ENCODE data around the gene GAL.

The GAL gene

GRCh38 chr11:68691402-68691784 lies 7.0 kb downstream of the GAL start:
- H3K4me3 ChIP-seq (ENCODE audit: extremely low read depth, insufficient read depth, low read length, poor library complexity, severe bottlenecking): no peak overlapping the region
- H3K9me3 ChIP-seq (ENCODE audit: control insufficient read depth, low read length): no peaks in the 10 kb centered on the region
- peaks cover 3% of the 10 kb centered on the region for H3K36me3 ChIP-seq (ENCODE audit: control insufficient read depth, insufficient read depth, low read length)
- H3K27ac ChIP-seq (ENCODE audit: low read depth, low read length, severe bottlenecking): no peak overlapping the region
- H3K4me1 ChIP-seq (ENCODE audit: control insufficient read depth, insufficient read depth, low read length, poor library complexity, severe bottlenecking): peaks cover 2% of the 10 kb centered on the region
- WGBS, 2 experiments (ENCODE audit: insufficient coverage in 2 of 2): 80 to 86% methylated on average over 5 to 8 of the region's 9 CpGs

DNA sequence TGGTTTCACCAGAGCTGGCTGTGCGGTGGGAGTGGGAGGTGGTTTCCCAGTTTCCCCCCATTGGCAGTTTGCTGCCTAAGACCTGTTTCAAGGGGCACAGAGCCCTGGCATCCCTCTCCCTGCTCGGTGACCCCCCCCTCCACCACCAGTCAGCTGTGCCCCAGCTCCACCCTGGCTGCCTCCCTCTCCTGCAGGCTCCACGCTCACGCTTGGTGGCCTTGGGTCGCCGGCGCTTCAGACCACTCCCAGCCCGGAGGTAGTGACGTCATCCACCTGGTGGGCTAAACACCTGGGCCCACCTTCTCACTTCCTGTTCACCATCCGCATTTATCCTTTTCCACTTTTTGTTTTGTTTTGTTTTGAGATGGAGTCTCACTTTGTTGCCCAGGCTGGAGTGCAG lies 7.8 kb downstream of the GAL start:
- peaks cover 3% of the 10 kb centered on the region for H3K36me3 ChIP-seq (ENCODE audit: control insufficient read depth, insufficient read depth, low read length)
- 74 to 94% methylated on average over 4 to 8 of the region's 10 CpGs for WGBS, 2 experiments (ENCODE audit: insufficient coverage in 2 of 2)
- H3K9me3 ChIP-seq (ENCODE audit: control insufficient read depth, low read length): no peaks in the 10 kb centered on the region
- H3K4me1 ChIP-seq (ENCODE audit: control insufficient read depth, insufficient read depth, low read length, poor library complexity, severe bottlenecking): peaks cover 2% of the 10 kb centered on the region
- no peak overlapping the region for H3K4me3 ChIP-seq (ENCODE audit: extremely low read depth, insufficient read depth, low read length, poor library complexity, severe bottlenecking)
- no peak overlapping the region for H3K27ac ChIP-seq (ENCODE audit: low read depth, low read length, severe bottlenecking)

- WGBS, 2 experiments (ENCODE audit: insufficient coverage in 2 of 2): 94 to 95% methylated on average over 14 to 15 of the region's 15 CpGs
- Histone ChIP-seq H3K4me1 (ENCODE audit: control insufficient read depth, insufficient read depth, low read length, poor library complexity, severe bottlenecking) (peaks cover 2% of the 10 kb centered on the region), H3K27ac (ENCODE audit: low read depth, low read length, severe bottlenecking) (no peak overlapping the region), H3K9me3 (ENCODE audit: control insufficient read depth, low read length) (no peaks in the 10 kb centered on the region), H3K4me3 (ENCODE audit: extremely low read depth, insufficient read depth, low read length, poor library complexity, severe bottlenecking) (no peak overlapping the region), H3K36me3 (ENCODE audit: control insufficient read depth, insufficient read depth, low read length) (peaks cover 2% of the 10 kb centered on the region)
Measured at GRCh38 chr11:68692871-68693483, 8.6 kb downstream of the GAL start.

GRCh38 chr11:68693484-68693882 lies 9.1 kb downstream of the GAL start:
- 86 to 88% methylated on average over 6 to 9 of the region's 10 CpGs for WGBS, 2 experiments (ENCODE audit: insufficient coverage in 2 of 2)

DNA sequence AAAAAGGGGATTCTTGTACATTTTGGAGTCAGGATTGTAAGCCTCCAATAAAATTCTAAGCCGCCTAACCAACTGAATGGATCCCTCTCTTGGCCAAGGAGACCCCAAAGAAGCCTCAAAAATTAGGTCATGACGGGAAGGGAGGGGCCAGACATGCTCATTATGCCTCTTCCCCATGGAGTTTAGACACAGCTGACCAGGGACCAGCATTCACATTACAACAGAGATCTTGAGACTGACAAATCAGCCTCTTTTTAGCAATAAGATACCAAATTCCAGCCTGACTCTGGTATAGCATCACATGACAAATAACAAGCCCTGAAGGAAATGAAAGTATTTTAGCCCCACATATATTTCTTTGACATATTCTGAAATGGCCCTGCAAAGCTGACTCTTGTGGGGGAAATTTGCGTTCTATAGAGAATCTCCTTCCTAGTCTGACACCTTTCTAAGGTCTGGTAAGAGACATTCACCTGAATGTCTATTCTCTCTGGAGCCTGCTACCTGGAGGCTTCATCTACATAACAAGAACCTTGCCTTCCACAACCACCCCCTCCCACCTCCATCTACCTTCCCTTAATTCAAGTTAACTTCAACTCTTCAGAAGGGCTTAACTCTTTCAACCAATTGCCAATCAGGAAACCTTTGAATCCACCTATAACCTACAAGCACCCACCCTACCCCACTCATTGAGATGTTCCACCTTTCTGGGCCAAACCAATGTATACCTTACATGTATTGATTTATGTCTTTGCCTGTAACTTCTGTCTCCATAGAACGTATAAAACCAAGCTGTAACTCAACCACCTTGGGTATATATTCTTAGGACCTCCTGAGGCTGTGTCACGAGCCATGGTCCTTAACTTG lies 10.3 kb downstream of the GAL start:
- Histone ChIP-seq H3K27ac (ENCODE audit: low read depth, low read length, severe bottlenecking) (no peak overlapping the region), H3K4me1 (ENCODE audit: control insufficient read depth, insufficient read depth, low read length, poor library complexity, severe bottlenecking) (peaks cover 2% of the 10 kb centered on the region), H3K36me3 (ENCODE audit: control insufficient read depth, insufficient read depth, low read length) (no peaks in the 10 kb centered on the region), H3K9me3 (ENCODE audit: control insufficient read depth, low read length) (no peaks in the 10 kb centered on the region), H3K4me3 (ENCODE audit: extremely low read depth, insufficient read depth, low read length, poor library complexity, severe bottlenecking) (no peak overlapping the region)
- 71% methylated on average over 2 of the region's 5 CpGs for WGBS, 2 experiments (ENCODE audit: insufficient coverage in 2 of 2)

More at GRCh38 chr11:68693484-68693882, 9.1 kb downstream of the GAL start:
- Histone ChIP-seq H3K27ac (ENCODE audit: low read depth, low read length, severe bottlenecking) (no peak overlapping the region), H3K4me3 (ENCODE audit: extremely low read depth, insufficient read depth, low read length, poor library complexity, severe bottlenecking) (no peak overlapping the region), H3K9me3 (ENCODE audit: control insufficient read depth, low read length) (no peaks in the 10 kb centered on the region), H3K4me1 (ENCODE audit: control insufficient read depth, insufficient read depth, low read length, poor library complexity, severe bottlenecking) (peaks cover 2% of the 10 kb centered on the region), H3K36me3 (ENCODE audit: control insufficient read depth, insufficient read depth, low read length) (no peaks in the 10 kb centered on the region)

DNA sequence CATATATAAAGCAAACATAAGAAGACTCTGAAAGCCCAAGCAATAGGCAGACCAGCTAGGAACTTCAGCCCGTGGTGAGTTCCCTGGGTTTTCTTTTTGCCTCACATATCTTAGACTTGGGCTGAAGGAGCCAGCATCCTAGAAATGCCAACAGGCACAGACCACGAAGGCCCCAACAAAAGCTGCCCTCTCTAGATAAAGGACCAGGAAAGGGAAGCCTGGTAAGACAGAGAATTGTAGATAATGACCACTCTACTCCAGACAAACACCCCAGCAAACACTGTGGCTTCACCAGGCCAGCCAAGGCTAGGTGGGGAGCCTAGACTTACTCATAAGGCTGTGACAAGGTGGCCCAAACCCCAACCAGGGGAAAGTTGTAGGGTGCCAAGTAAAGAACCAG lies 11.2 kb downstream of the GAL start:
- H3K4me1 ChIP-seq (ENCODE audit: control insufficient read depth, insufficient read depth, low read length, poor library complexity, severe bottlenecking): peaks cover under 1% of the 10 kb centered on the region
- H3K4me3 ChIP-seq (ENCODE audit: extremely low read depth, insufficient read depth, low read length, poor library complexity, severe bottlenecking): no peak overlapping the region
- H3K36me3 ChIP-seq (ENCODE audit: control insufficient read depth, insufficient read depth, low read length): no peaks in the 10 kb centered on the region
- H3K9me3 ChIP-seq (ENCODE audit: control insufficient read depth, low read length): no peaks in the 10 kb centered on the region
- H3K27ac ChIP-seq (ENCODE audit: low read depth, low read length, severe bottlenecking): no peak overlapping the region
- 92 to 100% methylated on average over 1 of the region's 2 CpGs for WGBS, 2 experiments (ENCODE audit: insufficient coverage in 2 of 2)

DNA sequence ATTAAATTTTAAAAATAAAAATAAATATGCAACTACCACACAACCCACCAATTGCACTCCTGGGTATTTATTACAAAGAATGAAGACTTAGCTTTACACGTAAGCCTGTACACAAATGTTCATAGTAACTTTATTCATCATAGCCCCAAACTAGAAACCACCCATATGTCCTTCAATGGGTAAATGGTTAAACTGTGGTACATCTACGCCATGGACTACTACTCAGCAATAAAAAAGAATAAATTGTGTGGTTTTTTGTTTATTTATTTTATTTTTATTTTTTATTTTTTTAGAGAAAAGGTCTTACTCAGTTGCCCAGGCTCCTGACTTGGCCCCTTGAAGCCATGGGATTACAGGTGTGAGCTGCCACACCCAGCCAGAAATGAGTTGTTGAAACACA lies 14.6 kb downstream of the GAL start:
- Histone ChIP-seq H3K9me3 (ENCODE audit: control insufficient read depth, low read length) (no peaks in the 10 kb centered on the region), H3K36me3 (ENCODE audit: control insufficient read depth, insufficient read depth, low read length) (no peaks in the 10 kb centered on the region), H3K4me3 (ENCODE audit: extremely low read depth, insufficient read depth, low read length, poor library complexity, severe bottlenecking) (no peak overlapping the region), H3K4me1 (ENCODE audit: control insufficient read depth, insufficient read depth, low read length, poor library complexity, severe bottlenecking) (no peaks in the 10 kb centered on the region), H3K27ac (ENCODE audit: low read depth, low read length, severe bottlenecking) (no peak overlapping the region)
- 100% methylated on average over 1 of the region's 2 CpGs; no CpG with 5 or more reads in 1 of the 2 experiments for WGBS, 2 experiments (ENCODE audit: insufficient coverage in 2 of 2)

DNA sequence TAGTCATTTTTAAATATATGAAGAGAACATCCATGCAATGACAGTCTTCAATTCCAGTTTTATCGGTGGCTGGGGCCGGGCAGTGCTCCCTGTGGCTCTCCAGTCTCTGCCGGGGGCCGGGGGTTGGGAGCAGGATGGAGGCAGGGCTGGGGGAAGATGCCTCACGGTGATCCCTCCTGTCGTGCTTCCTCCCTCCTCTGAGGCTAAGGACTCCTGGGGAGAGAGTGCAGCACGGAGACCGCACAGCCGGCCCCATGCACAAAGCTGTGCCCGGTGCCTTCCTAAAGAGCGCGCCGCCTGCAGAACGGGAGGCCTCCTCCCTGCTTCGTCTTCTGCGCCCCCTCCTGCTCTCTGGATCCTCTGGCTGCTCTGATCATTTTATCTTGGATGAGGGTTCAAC lies 20.5 kb downstream of the GAL start:
- WGBS, 2 experiments (ENCODE audit: insufficient coverage in 2 of 2): 8 to 25% methylated on average over 6 to 13 of the region's 16 CpGs
- Histone ChIP-seq H3K27ac (ENCODE audit: low read depth, low read length, severe bottlenecking) (no peak overlapping the region), H3K36me3 (ENCODE audit: control insufficient read depth, insufficient read depth, low read length) (no peaks in the 10 kb centered on the region), H3K9me3 (ENCODE audit: control insufficient read depth, low read length) (no peaks in the 10 kb centered on the region), H3K4me1 (ENCODE audit: control insufficient read depth, insufficient read depth, low read length, poor library complexity, severe bottlenecking) (peaks cover 6% of the 10 kb centered on the region), H3K4me3 (ENCODE audit: extremely low read depth, insufficient read depth, low read length, poor library complexity, severe bottlenecking) (no peak overlapping the region)

DNA sequence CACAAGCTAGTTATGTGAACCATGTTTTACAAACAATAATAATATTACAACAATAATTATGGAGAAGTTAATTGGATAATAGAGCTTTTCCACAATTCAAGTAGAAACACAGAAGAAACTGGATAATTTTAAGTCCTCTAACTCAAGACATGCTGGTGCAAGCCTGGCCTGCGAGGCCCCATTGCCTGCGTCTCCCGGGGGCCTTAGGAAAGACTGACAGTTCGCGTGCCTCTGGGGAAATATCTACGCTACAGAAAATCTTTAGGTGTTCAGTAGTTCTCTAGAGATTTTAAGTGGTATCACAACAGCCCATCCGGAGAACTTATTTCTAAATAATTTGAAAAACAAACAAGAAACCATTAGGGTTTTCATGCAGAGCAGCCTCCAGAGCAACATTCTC lies 23.2 kb downstream of the GAL start:
- peaks cover 6% of the 10 kb centered on the region for H3K4me1 ChIP-seq (ENCODE audit: control insufficient read depth, insufficient read depth, low read length, poor library complexity, severe bottlenecking)
- H3K9me3 ChIP-seq (ENCODE audit: control insufficient read depth, low read length): no peaks in the 10 kb centered on the region
- 88 to 92% methylated on average over 5 to 6 of the region's 7 CpGs for WGBS, 2 experiments (ENCODE audit: insufficient coverage in 2 of 2)
- no peak overlapping the region for H3K27ac ChIP-seq (ENCODE audit: low read depth, low read length, severe bottlenecking)
- no peak overlapping the region for H3K4me3 ChIP-seq (ENCODE audit: extremely low read depth, insufficient read depth, low read length, poor library complexity, severe bottlenecking)
- H3K36me3 ChIP-seq (ENCODE audit: control insufficient read depth, insufficient read depth, low read length): no peaks in the 10 kb centered on the region

GRCh38 chr11:68709062-68709461 lies 24.7 kb downstream of the GAL start:
- WGBS, 2 experiments (ENCODE audit: insufficient coverage in 2 of 2): 89 to 94% methylated on average over 12 of the region's 12 CpGs
- Histone ChIP-seq H3K27ac (ENCODE audit: low read depth, low read length, severe bottlenecking) (no peak overlapping the region), H3K4me3 (ENCODE audit: extremely low read depth, insufficient read depth, low read length, poor library complexity, severe bottlenecking) (no peak overlapping the region), H3K9me3 (ENCODE audit: control insufficient read depth, low read length) (no peaks in the 10 kb centered on the region), H3K36me3 (ENCODE audit: control insufficient read depth, insufficient read depth, low read length) (no peaks in the 10 kb centered on the region), H3K4me1 (ENCODE audit: control insufficient read depth, insufficient read depth, low read length, poor library complexity, severe bottlenecking) (peaks cover 6% of the 10 kb centered on the region)

DNA sequence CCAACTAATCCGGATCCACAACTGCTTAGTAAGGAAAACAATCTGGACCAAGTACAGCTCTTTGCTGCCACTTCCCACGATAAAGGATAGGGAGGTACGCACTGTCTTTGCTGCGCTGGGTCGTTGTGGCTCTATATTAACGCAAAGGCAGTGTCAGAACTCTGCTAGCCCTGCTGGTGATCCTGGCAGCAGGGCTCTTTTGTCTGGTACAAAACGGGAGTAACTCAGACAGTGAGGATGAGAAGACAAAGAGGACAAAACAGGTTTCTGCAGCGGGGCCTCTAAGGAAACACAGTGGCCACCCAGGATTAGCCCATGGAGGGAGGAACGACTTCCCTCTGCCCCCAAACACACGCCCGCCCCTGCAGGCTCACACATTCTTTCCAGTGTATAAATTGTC lies 26.1 kb downstream of the GAL start:
- Histone ChIP-seq H3K4me3 (ENCODE audit: extremely low read depth, insufficient read depth, low read length, poor library complexity, severe bottlenecking) (no peak overlapping the region), H3K9me3 (ENCODE audit: control insufficient read depth, low read length) (no peaks in the 10 kb centered on the region), H3K4me1 (ENCODE audit: control insufficient read depth, insufficient read depth, low read length, poor library complexity, severe bottlenecking) (no peaks in the 10 kb centered on the region), H3K27ac (ENCODE audit: low read depth, low read length, severe bottlenecking) (no peak overlapping the region), H3K36me3 (ENCODE audit: control insufficient read depth, insufficient read depth, low read length) (no peaks in the 10 kb centered on the region)
- WGBS, 2 experiments (ENCODE audit: insufficient coverage in 2 of 2): 82 to 84% methylated on average over 10 of the region's 11 CpGs
